Measurements from ENCODE around the gene PCSK5.

PCSK5 gene

GRCh38 chr9:76232861-76233489 lies 342.5 kb downstream of the PCSK5 start:
- H3K4me3 Mint-ChIP-seq = no peak overlapping the region
- peaks cover 2% of the 10 kb centered on the region for H3K36me3 Mint-ChIP-seq
- H3K27ac Mint-ChIP-seq = no peak overlapping the region
- no peaks in the 10 kb centered on the region for H3K9me3 Mint-ChIP-seq
- H3K4me1 Mint-ChIP-seq = no peaks in the 10 kb centered on the region
- no peaks in the 10 kb centered on the region for H3K27me3 Mint-ChIP-seq

DNA sequence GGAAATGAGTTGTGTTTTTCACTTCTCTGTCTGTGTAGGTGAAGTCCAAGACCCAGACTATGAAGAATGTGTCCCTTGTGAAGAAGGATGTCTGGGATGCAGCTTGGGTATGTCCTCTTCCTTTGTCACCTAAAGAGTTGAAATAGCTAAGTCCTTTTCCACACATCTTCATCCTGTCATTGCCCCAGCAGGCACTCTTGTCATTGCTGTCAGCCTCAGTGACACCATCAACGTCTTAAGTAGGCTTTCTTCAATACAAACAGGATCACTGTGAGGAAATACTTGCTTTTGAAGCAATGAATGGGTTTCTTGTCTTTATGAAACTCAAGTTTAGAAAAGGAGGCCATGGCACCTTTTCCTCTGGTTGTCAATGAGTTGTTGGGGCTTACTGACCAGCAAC lies 350.1 kb downstream of the PCSK5 start:
- H3K9me3 Mint-ChIP-seq = no peaks in the 10 kb centered on the region
- no peaks in the 10 kb centered on the region for H3K4me1 Mint-ChIP-seq
- no peak overlapping the region for H3K27ac Mint-ChIP-seq
- no peak overlapping the region for H3K4me3 Mint-ChIP-seq
- no peaks in the 10 kb centered on the region for H3K27me3 Mint-ChIP-seq
- peaks cover 5% of the 10 kb centered on the region for H3K36me3 Mint-ChIP-seq

DNA sequence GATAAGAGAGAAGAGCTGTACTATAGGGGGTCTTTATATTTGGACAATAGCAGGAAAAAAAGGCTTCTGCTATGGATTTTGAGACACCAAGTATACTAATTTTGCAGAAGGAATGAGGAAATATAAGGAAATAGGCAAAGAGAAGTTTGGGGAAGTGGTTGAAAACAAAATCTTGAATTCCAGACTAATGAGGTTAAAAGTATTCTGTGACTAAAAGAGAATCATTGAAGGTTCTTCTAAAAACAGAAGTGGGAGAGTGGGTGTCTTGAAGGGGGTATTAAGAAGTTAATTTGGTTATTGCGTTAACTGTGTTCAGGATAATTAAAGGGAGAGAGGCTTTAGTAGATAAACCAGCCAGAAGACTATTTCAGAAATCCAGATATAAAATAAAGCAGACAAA lies 355.0 kb downstream of the PCSK5 start:
- Mint-ChIP-seq H3K36me3 (peaks cover 6% of the 10 kb centered on the region), H3K27ac (no peak overlapping the region), H3K4me3 (no peak overlapping the region), H3K27me3 (no peaks in the 10 kb centered on the region), H3K4me1 (no peaks in the 10 kb centered on the region), H3K9me3 (no peaks in the 10 kb centered on the region)

- H3K4me1 Mint-ChIP-seq = no peaks in the 10 kb centered on the region
Measured at GRCh38 chr9:76246680-76247079, 356.2 kb downstream of the PCSK5 start.

GRCh38 chr9:76247426-76247825 lies 357.0 kb downstream of the PCSK5 start:
- Mint-ChIP-seq H3K9me3 (no peaks in the 10 kb centered on the region), H3K27me3 (no peaks in the 10 kb centered on the region), H3K4me1 (no peaks in the 10 kb centered on the region), H3K27ac (no peak overlapping the region), H3K36me3 (peaks cover 6% of the 10 kb centered on the region), H3K4me3 (no peak overlapping the region)

More at GRCh38 chr9:76246680-76247079, 356.2 kb downstream of the PCSK5 start:
- Mint-ChIP-seq H3K4me3 (no peak overlapping the region), H3K9me3 (no peaks in the 10 kb centered on the region), H3K27me3 (no peaks in the 10 kb centered on the region), H3K27ac (no peak overlapping the region), H3K36me3 (peaks cover 6% of the 10 kb centered on the region)

GRCh38 chr9:76249309-76249708 lies 358.8 kb downstream of the PCSK5 start:
- Mint-ChIP-seq H3K4me3 (no peak overlapping the region), H3K4me1 (no peaks in the 10 kb centered on the region), H3K9me3 (no peaks in the 10 kb centered on the region), H3K27ac (no peak overlapping the region), H3K36me3 (peaks cover 6% of the 10 kb centered on the region), H3K27me3 (no peaks in the 10 kb centered on the region)

DNA sequence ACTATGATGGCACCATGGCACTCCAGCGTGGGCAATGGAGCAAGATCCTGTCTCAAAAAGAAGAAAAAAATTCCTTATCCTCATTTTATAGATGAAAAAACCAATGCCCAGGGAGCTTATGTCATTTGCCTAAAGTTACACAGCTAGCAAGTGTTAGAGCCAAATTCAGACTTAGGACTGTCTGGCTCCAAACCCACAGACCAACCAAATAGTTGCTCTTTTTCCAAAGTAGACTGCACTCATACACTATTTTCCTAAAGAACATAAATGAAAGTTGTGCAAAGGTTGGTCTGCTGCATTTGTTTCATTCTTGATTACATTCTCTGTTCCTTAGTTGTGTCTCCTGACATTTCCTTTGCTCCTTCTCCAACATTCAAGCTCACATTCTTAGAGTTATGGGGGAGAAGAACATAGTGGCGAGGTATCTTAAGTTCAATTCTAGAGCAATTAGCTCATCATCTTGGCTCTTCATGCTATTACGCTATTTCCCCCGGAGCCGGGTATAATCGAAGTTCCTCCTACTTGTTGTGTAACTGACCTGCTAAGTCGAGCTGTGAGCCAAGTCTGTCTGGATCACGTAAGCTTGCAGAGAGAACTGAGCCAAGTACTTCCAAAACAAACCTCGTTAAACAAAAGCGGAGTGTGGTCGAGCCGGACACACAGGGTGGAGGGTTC lies 365.4 kb downstream of the PCSK5 start:
- Mint-ChIP-seq H3K9me3 (no peaks in the 10 kb centered on the region), H3K27me3 (no peaks in the 10 kb centered on the region), H3K27ac (no peak overlapping the region), H3K4me3 (no peak overlapping the region), H3K36me3 (no peaks in the 10 kb centered on the region), H3K4me1 (no peaks in the 10 kb centered on the region)

DNA sequence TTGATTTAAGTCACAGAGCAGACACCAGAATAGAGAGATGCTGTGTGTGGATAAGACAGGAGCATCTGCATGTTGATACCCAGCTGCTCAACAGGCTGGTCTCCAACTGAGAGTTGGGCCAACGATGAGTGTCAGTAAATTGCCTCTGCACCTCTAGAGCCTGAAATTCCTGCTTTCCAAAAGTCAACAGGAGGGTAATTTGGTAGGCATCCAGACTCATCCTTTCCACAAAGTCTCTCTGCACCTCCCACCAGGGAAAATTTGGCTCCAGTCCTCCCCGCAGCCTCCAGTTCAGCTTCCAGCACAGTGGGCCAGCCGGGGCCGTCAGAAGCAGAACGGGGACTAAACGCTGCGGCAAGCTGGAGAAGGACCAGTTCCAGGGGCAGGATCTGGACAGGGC lies 366.8 kb downstream of the PCSK5 start:
- Mint-ChIP-seq H3K36me3 (no peaks in the 10 kb centered on the region), H3K4me1 (no peaks in the 10 kb centered on the region), H3K27me3 (no peaks in the 10 kb centered on the region), H3K27ac (no peak overlapping the region), H3K4me3 (no peak overlapping the region), H3K9me3 (no peaks in the 10 kb centered on the region)

DNA sequence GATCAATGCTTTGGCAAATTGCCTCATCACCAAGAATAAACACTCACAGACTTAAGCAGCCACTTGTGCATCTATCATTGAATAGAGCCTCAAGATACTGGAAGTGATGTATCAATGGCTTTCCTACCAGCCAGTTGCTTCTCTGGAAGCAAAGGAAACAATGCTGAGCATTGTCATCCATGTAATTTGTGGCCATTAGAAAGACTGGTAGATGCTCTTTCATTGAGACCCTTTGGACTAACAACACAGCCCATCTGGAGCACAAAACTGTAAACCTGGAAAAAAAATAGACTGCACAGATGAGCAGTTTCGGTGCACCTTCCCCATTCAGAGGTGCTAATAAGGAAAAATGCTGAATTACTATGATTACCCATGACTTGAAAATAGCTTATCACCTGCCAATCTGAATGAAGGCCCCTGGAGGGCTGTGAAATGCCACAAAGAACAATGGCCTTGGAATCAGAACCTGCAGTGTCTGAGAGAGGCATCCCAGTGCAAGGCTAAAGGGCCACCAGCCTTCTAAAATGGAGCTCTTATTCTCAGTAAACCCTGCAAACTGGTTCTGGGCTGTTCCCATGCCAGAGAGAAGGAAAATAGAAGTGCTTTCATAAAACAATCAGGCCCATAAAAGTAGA lies 376.3 kb downstream of the PCSK5 start:
- Mint-ChIP-seq H3K27ac (no peak overlapping the region), H3K36me3 (no peaks in the 10 kb centered on the region), H3K4me1 (no peaks in the 10 kb centered on the region), H3K4me3 (no peak overlapping the region), H3K9me3 (peaks cover 8% of the 10 kb centered on the region), H3K27me3 (no peaks in the 10 kb centered on the region)

DNA sequence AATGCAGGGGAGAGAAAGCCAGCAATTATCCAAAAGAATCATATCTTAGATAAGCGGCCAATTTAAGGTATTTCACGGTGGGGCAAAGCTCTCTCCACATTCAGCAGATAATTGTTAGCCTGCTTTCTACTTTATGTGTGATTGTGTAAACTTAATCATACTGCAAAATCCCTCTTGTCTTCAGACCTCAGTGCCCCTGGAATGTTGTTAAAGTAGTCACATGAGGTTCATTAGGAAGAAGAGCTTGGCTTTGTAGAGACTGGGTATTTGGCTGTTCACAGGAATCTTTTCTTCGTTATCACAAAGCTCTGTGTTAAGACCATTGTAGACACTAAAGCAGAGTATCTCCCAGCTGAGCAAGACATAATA lies 376.8 kb downstream of the PCSK5 start:
- no peak overlapping the region for H3K27ac Mint-ChIP-seq
- H3K4me3 Mint-ChIP-seq = no peak overlapping the region
- H3K36me3 Mint-ChIP-seq = no peaks in the 10 kb centered on the region
- no peaks in the 10 kb centered on the region for H3K27me3 Mint-ChIP-seq
- peaks cover 8% of the 10 kb centered on the region for H3K9me3 Mint-ChIP-seq
- no peaks in the 10 kb centered on the region for H3K4me1 Mint-ChIP-seq

- Mint-ChIP-seq H3K4me3 (no peak overlapping the region), H3K27me3 (no peaks in the 10 kb centered on the region), H3K27ac (no peak overlapping the region), H3K36me3 (no peaks in the 10 kb centered on the region), H3K9me3 (no peaks in the 10 kb centered on the region), H3K4me1 (no peaks in the 10 kb centered on the region)
Measured at GRCh38 chr9:76269789-76270188, 379.3 kb downstream of the PCSK5 start.

DNA sequence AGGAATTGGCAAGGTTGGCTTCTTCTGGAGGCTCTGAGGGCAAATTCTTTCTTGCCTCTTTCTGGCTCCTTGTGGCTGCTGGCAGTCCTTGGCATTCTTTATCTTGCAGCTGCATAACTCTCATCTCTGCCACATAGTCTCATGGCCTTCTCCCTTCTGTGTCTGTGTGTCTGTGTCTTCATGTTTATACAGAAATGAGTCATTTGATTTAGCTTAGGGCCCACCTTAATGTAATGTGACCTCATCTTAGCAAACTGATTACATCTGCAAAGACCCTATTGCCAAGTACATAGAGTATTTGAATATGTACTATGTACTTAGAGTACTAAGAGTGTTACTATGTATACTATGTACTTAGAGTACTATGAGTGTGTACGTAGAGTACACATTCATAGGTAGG lies 381.3 kb downstream of the PCSK5 start:
- Mint-ChIP-seq H3K4me3 (no peak overlapping the region), H3K36me3 (no peaks in the 10 kb centered on the region), H3K4me1 (no peaks in the 10 kb centered on the region), H3K9me3 (no peaks in the 10 kb centered on the region), H3K27ac (no peak overlapping the region), H3K27me3 (no peaks in the 10 kb centered on the region)

DNA sequence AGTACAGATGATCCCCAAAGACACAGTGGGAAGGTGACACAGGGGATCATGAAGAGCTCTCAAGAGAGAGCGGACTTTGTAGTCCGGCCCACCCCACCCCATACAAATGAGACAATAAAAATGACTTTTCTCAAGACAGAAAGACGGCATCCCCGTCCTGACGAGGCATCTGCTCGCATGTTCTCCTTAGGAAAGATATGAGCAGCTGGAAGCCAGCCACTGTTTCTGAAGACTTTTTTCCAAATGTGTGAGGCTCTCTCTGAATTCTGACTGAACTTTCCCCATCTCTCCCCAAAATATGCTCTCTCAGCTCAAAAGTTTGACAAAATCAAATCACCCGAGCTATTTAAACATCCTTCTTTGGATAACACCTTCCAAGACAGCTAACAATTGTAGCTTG lies 398.6 kb downstream of the PCSK5 start:
- H3K27me3 Mint-ChIP-seq = no peaks in the 10 kb centered on the region
- H3K4me3 Mint-ChIP-seq = no peak overlapping the region
- H3K27ac Mint-ChIP-seq = no peak overlapping the region
- H3K36me3 Mint-ChIP-seq = no peaks in the 10 kb centered on the region
- no peaks in the 10 kb centered on the region for H3K4me1 Mint-ChIP-seq
- no peaks in the 10 kb centered on the region for H3K9me3 Mint-ChIP-seq

GRCh38 chr9:76289703-76290102 lies 399.2 kb downstream of the PCSK5 start:
- Mint-ChIP-seq H3K9me3 (no peaks in the 10 kb centered on the region), H3K4me3 (no peak overlapping the region), H3K27me3 (no peaks in the 10 kb centered on the region), H3K27ac (no peak overlapping the region), H3K36me3 (no peaks in the 10 kb centered on the region), H3K4me1 (no peaks in the 10 kb centered on the region)

DNA sequence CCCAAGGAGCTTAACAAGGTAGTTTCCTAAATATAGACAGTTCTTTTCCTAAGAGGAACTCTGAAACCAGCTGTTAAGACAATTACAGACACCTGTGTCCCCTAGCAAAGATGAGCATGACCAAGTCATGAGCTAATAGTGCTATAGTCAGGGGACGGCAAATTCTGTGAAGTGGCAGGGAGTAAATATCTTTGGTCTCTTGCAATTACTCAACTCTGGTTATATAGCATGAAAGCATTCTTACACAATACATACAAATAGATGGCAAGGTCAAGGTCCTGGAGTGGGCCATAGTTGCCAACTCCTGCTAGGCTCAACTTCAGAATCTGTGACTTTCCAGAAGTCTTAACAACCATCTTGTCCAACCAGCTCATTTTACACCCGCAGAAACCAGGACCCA lies 400.1 kb downstream of the PCSK5 start:
- no peaks in the 10 kb centered on the region for H3K9me3 Mint-ChIP-seq
- H3K27ac Mint-ChIP-seq = no peak overlapping the region
- no peaks in the 10 kb centered on the region for H3K36me3 Mint-ChIP-seq
- no peaks in the 10 kb centered on the region for H3K27me3 Mint-ChIP-seq
- H3K4me3 Mint-ChIP-seq = no peak overlapping the region
- H3K4me1 Mint-ChIP-seq = no peaks in the 10 kb centered on the region

DNA sequence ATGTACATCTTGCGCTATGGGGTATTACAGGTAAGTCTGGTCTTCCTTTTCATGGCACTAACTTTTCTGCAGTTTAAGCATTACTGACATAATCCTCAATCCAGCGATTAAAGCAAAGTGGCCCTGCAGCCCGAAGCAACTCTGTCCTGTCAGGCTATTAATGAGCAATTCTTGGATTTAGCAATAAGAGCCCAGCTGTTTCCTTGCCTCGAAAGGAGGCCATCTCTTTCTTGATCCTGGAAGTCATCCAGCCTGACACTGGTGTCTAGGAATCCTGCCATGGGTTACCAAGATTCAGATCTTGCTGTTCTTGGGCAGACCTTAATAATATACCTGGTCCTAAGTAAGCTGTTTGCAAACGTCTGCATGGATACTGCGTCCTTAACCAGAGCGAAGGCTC lies 401.8 kb downstream of the PCSK5 start:
- no peaks in the 10 kb centered on the region for H3K9me3 Mint-ChIP-seq

More for the DNA sequence above, 401.8 kb downstream of the PCSK5 start:
- H3K36me3 Mint-ChIP-seq = no peaks in the 10 kb centered on the region
- no peaks in the 10 kb centered on the region for H3K27me3 Mint-ChIP-seq
- no peak overlapping the region for H3K4me3 Mint-ChIP-seq
- H3K4me1 Mint-ChIP-seq = no peaks in the 10 kb centered on the region
- H3K27ac Mint-ChIP-seq = no peak overlapping the region

All from activated naive CD4-positive, alpha-beta T cell treated with anti-CD3 and anti-CD28 coated beads, Interleukin-2, amount 50 U/mL, for 24 hours (primary cell).